Melanocyte of skin (primary cell): ENCODE measurements around the gene NPS. TPM values are rescaled to one million over a fixed set of nuclear protein-coding genes. Genes with fewer than 3 reads are reported as not detected.

Experiments
- total RNA-seq, 2 donors: library from RNA; depleted of rRNA; stranded (reverse); fragments of >200 nt; gene quantifications; 2 replicates each; pipeline ENCODE4 v1.2.3, GENCODE V29; 2012

NPS gene
- total RNA-seq, result not detected

GRCh38 chr10:127549009-127549408, at the start of gene NPS:
Gene NPS (plus strand): TSS chr10:127549309. CDS start chr10:127549369, 60 bp downstream.

Other genes starting within 250 kb of the NPS start
- not detected for gene FOXI2, start 187.9 kb downstream of the NPS start, total RNA-seq